HCT116 (cell line): Measurements from ENCODE around the gene PRSS57. TPM values are rescaled to one million over a fixed set of nuclear protein-coding genes. Genes with fewer than 3 reads are reported as not detected.

Experiments
- ATAC-seq: fragments of 200-7000 bp; cut with Tn5 transposase; 2 replicates; pipeline ENCODE4 v1.9.1; 2020; ENCODE audit warnings: mild to moderate bottlenecking, moderate library complexity
- BruUV-seq: library from RNA; stranded (reverse); fragments of 400-500 nt; replicated peaks from 2 replicates; lab custom pipeline; 2021; lab: Mats Ljungman, UMichigan
- CTCF ChIA-PET: fragments of 300-600 bp; sonication (Branson Sonifier 250); formaldehyde crosslinking; loops from one replicate; lab custom pipeline; 2021; ENCODE audit warnings: antibody characterized with exemption; lab: Charles Lee
- POLR2A ChIA-PET: fragments of 300-600, 350-600 bp; sonication (Branson Sonifier 250); formaldehyde crosslinking; loops from one replicate; lab custom pipeline; 2021; ENCODE audit warnings: antibody characterized with exemption; lab: Charles Lee
- RAD21 ChIA-PET, 2 experiments: fragments of 300-600 bp; sonication (Branson Sonifier 250); formaldehyde crosslinking; loops; one replicate each; lab custom pipeline; 2023; ENCODE audit warnings: low total read pairs in 2 of 2; ENCODE audit not compliant: uncharacterized antibody in 2 of 2, unreplicated experiment in 2 of 2, low non-redundant PET in 1 of 2; lab: Charles Lee
- DNase-seq: peaks from one replicate; pipeline ENCODE4 v3.0.0-alpha.2; 2010; ENCODE audit warnings: low read depth, low spot score
- H2AFZ ChIP-seq: fragments of 200-600 bp; shearing (Covaris generic), sonication (generic); 2 replicates; pipeline ENCODE4 v1.6.1; 2017; ENCODE audit warnings: low read depth, mixed run types, mixed read lengths, antibody characterized with exemption, low read length; ENCODE audit not compliant: poor library complexity, severe bottlenecking
- H3K27ac ChIP-seq: 2 replicates; pipeline ENCODE4 v1.5.1; 2012; ENCODE audit warnings: low read depth, low read length
- H3K27me3 ChIP-seq: fragments of 200-600 bp; sonication (generic); 2 replicates; pipeline ENCODE4 v1.6.1; 2016; ENCODE audit warnings: mixed run types, low read length, mixed read lengths; ENCODE audit not compliant: insufficient read depth
- H3K36me3 ChIP-seq, 2 experiments: fragments of 200-500 bp in 1 of 2; fragments of 200-600 bp in 1 of 2; sonication (Bioruptor generic) in 1 of 2; sonication (generic) in 1 of 2; 2 replicates each; pipeline versions ENCODE4 v1.5.1 to v1.6.1; 2014 to 2016; ENCODE audit warnings: low read length in 2 of 2, inconsistent platforms in 1 of 2, mixed read lengths in 1 of 2, mixed run types in 1 of 2; ENCODE audit not compliant: insufficient read depth in 2 of 2, control insufficient read depth in 1 of 2
- H3K4me1 ChIP-seq, 2 experiments: fragments of 200-600 bp in 1 of 2; sonication (generic) in 1 of 2; 2 replicates each; pipeline versions ENCODE4 v1.5.1 to v1.6.1; 2012 to 2017; ENCODE audit warnings: low read length in 2 of 2, inconsistent platforms in 1 of 2, mild to moderate bottlenecking in 1 of 2, mixed read lengths in 1 of 2, mixed run types in 1 of 2, moderate library complexity in 1 of 2; ENCODE audit not compliant: insufficient read depth in 2 of 2, control insufficient read depth in 1 of 2
- H3K4me2 ChIP-seq: fragments of 200-600 bp; sonication (generic); 2 replicates; pipeline ENCODE4 v1.6.1; 2017; ENCODE audit warnings: mixed run types, low read length, mixed read lengths
- H3K4me3 ChIP-seq, 2 experiments: fragments of 200-600 bp in 1 of 2; sonication (generic) in 1 of 2; replicated peaks in 1 of 2; 2 replicates each; pipeline ENCODE4 v1.5.1; 2011 to 2016; ENCODE audit warnings: low read length in 2 of 2, control low read depth in 1 of 2, low read depth in 1 of 2, mild to moderate bottlenecking in 1 of 2, mixed read lengths in 1 of 2, mixed run types in 1 of 2
- H3K79me2 ChIP-seq: fragments of 200-600 bp; sonication (generic); 2 replicates; pipeline ENCODE4 v1.6.1; 2017; ENCODE audit warnings: mild to moderate bottlenecking, mixed run types, low read length, moderate library complexity, mixed read lengths; ENCODE audit not compliant: insufficient read depth
- H3K9ac ChIP-seq: fragments of 200-600 bp; sonication (generic); 2 replicates; pipeline ENCODE4 v1.6.1; 2016; ENCODE audit warnings: low read length, mixed read lengths
- H3K9me2 ChIP-seq: fragments of 200-600 bp; sonication (generic), shearing (Covaris generic); 2 replicates; pipeline ENCODE4 v1.6.1; 2017; ENCODE audit warnings: mixed run types, mild to moderate bottlenecking, moderate library complexity; ENCODE audit not compliant: insufficient read depth
- H3K9me3 ChIP-seq, 2 experiments: fragments of 200-500 bp in 1 of 2; fragments of 200-600 bp in 1 of 2; sonication (Bioruptor generic) in 1 of 2; sonication (generic) in 1 of 2; 2 replicates each; pipeline ENCODE4 v1.6.1; 2014 to 2017; ENCODE audit warnings: low read length in 2 of 2, mixed read lengths in 2 of 2, inconsistent platforms in 1 of 2, low read depth in 1 of 2, mild to moderate bottlenecking in 1 of 2, mixed run types in 1 of 2, moderate library complexity in 1 of 2; ENCODE audit not compliant: control insufficient read depth in 1 of 2, insufficient read depth in 1 of 2
- H4K20me1 ChIP-seq: fragments of 200-600 bp; sonication (generic), shearing (Covaris generic); 2 replicates; pipeline ENCODE4 v1.6.1; 2017; ENCODE audit warnings: mixed run types, mild to moderate bottlenecking, moderate library complexity; ENCODE audit not compliant: insufficient read depth
- ATF3 ChIP-seq: IDR thresholded peaks from 2 replicates; pipeline ENCODE4 v1.6.1; 2012
- CBX3 ChIP-seq: IDR thresholded peaks from 2 replicates; pipeline ENCODE4 v1.6.1; 2012; ENCODE audit warnings: low read depth
- CEBPB ChIP-seq: IDR thresholded peaks from 2 replicates; pipeline ENCODE4 v1.6.1; 2012; ENCODE audit warnings: low read depth
- CTCF ChIP-seq, 3 experiments: fragments of 200-600 bp in 1 of 3; sonication (generic) in 1 of 3; IDR thresholded peaks in 2 of 3; conservative IDR thresholded peaks in 1 of 3; 2 replicates each; pipeline ENCODE4 v1.5.1; 2012 to 2017; ENCODE audit warnings: low read depth in 2 of 3, low read length in 2 of 3, antibody characterized with exemption in 1 of 3, borderline replicate concordance in 1 of 3, control low read depth in 1 of 3, mild to moderate bottlenecking in 1 of 3, mixed read lengths in 1 of 3, mixed run types in 1 of 3, moderate library complexity in 1 of 3; ENCODE audit not compliant: insufficient read depth in 1 of 3
- EGR1 ChIP-seq: IDR thresholded peaks from 2 replicates; pipeline ENCODE4 v1.6.1; 2012; ENCODE audit warnings: low read depth
- ELF1 ChIP-seq: IDR thresholded peaks from 2 replicates; pipeline ENCODE4 v1.6.1; 2012; ENCODE audit warnings: low read depth, borderline replicate concordance
- EZH2 ChIP-seq: fragments of 200-600 bp; sonication (generic); IDR thresholded peaks from 2 replicates; pipeline ENCODE4 v1.6.1; 2017; ENCODE audit warnings: antibody characterized with exemption, mixed run types
- EZH2phosphoT487 ChIP-seq: fragments of 200-600 bp; IDR thresholded peaks from 2 replicates; pipeline ENCODE4 v1.6.1; 2018; ENCODE audit warnings: antibody characterized with exemption, borderline replicate concordance
- FOSL1 ChIP-seq: IDR thresholded peaks from 2 replicates; pipeline ENCODE4 v1.6.1; 2012; ENCODE audit warnings: low read depth
- JUND ChIP-seq: IDR thresholded peaks from 2 replicates; pipeline ENCODE4 v1.6.1; 2012
- RAD21 ChIP-seq: IDR thresholded peaks from 2 replicates; pipeline ENCODE4 v1.6.1; 2012; ENCODE audit warnings: low read depth, mild to moderate bottlenecking
- SIN3A ChIP-seq: IDR thresholded peaks from 2 replicates; pipeline ENCODE4 v1.6.1; 2012; ENCODE audit warnings: low read depth
- SRF ChIP-seq: IDR thresholded peaks from 2 replicates; pipeline ENCODE4 v1.6.1; 2012; ENCODE audit warnings: low read depth
- YY1 ChIP-seq: IDR thresholded peaks from 2 replicates; pipeline ENCODE4 v1.6.1; 2011; ENCODE audit warnings: low read length, low read depth, moderate library complexity, mild to moderate bottlenecking; ENCODE audit not compliant: insufficient replicate concordance; ENCODE audit errors: extremely low read depth
- ZNF274 ChIP-seq: fragments of 200-500 bp; sonication (Bioruptor generic); IDR thresholded peaks from 2 replicates; pipeline ENCODE4 v1.6.1; 2014; ENCODE audit warnings: mild to moderate bottlenecking, low read depth, low read length, inconsistent platforms
- intact Hi-C: fragments of 100-400 bp; cut with micrococcal nuclease; formaldehyde crosslinking; loops from 2 replicates; pipeline ENCODE4 v1.10.0; 2022
- total RNA-seq: library from RNA; stranded (reverse); gene quantifications from one replicate; pipeline ENCODE4 v1.2.1, GENCODE V29; 2021; ENCODE audit not compliant: unreplicated experiment
- TF ChIP-seq, protein P1 (sequence below): IDR thresholded peaks from 2 replicates; pipeline ENCODE4 v1.6.1; 2012
- TF ChIP-seq, protein P2 (sequence below): IDR thresholded peaks from 2 replicates; pipeline ENCODE4 v1.6.1; 2011; ENCODE audit warnings: mild to moderate bottlenecking, low read length, moderate library complexity; ENCODE audit not compliant: insufficient replicate concordance; ENCODE audit errors: extremely low read depth

The PRSS57 gene
- total RNA-seq, 1 experiment from 2014 or later = not detected

DNA sequence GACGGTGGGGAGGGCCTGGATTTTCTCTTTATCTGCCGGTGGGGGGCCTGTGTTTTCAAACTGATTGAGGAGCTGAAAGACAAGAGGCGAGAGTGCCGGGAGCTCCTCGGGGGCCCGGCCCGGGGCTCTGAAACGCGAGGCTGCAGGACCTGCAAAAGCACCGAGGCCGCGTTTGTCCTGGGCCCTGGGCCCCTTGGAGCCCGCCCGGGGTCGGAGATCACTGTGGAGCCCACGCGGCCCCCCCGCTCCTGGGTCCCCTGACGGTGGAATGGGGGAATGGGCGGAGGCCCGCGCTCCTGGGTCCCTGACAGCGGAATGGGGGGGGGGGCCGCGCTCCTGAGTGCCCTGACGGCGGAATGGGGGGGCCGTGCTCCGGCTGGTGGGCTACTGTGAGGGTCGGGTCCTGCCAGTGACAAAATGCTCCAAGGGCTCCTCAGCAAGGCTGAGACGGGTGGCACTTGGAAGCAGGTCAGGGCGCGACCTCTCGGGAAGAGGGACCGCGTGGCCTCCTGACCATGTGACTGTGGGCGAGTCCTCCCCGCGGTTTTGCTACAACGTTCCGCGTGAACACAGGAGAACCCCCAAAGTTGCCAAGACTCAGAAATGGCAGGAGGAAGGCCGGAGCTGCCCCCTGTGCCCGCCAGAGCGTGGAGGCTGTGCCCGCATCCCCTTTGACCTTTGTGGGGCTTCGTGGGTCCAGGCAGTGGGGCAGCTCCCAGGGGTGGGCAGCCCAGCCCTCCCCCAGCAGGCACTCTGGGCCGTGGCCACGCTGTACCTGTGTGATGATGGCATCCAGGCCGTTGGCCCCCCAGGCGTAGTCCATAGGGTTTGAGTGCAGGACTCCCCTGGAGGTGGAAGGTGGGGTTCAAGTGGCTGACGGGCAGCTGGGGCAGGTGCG is 46.1 kb downstream of the PRSS57 start:
- TF ChIP-seq YY1 = no peak
- no peak for TF ChIP-seq SRF
- no peak for TF ChIP-seq CEBPB
- TF ChIP-seq, protein P1, sequence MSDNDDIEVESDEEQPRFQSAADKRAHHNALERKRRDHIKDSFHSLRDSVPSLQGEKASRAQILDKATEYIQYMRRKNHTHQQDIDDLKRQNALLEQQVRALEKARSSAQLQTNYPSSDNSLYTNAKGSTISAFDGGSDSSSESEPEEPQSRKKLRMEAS = no peak
- no peak for TF ChIP-seq ATF3
- TF ChIP-seq, protein P2, sequence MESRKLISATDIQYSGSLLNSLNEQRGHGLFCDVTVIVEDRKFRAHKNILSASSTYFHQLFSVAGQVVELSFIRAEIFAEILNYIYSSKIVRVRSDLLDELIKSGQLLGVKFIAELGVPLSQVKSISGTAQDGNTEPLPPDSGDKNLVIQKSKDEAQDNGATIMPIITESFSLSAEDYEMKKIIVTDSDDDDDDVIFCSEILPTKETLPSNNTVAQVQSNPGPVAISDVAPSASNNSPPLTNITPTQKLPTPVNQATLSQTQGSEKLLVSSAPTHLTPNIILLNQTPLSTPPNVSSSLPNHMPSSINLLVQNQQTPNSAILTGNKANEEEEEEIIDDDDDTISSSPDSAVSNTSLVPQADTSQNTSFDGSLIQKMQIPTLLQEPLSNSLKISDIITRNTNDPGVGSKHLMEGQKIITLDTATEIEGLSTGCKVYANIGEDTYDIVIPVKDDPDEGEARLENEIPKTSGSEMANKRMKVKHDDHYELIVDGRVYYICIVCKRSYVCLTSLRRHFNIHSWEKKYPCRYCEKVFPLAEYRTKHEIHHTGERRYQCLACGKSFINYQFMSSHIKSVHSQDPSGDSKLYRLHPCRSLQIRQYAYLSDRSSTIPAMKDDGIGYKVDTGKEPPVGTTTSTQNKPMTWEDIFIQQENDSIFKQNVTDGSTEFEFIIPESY = no peak
- TF ChIP-seq ZNF274 = no peak
- TF ChIP-seq SIN3A = no peak
- no peak for TF ChIP-seq ELF1
- TF ChIP-seq EGR1 = no peak
- no peak for TF ChIP-seq CBX3
- no peak for TF ChIP-seq CTCF (IDR thresholded peaks at IDR 0.05 in 2 of 3, conservative IDR thresholded peaks at IDR 0.05 in 1 of 3; ENCODE audit: borderline replicate concordance in 1 of 3, insufficient read depth in 1 of 3, low read depth in 2 of 3, low read length in 2 of 3)
- TF ChIP-seq FOSL1 = no peak
- no peak for TF ChIP-seq RAD21
- TF ChIP-seq JUND = no peak
- no peak for TF ChIP-seq EZH2
- no peak for TF ChIP-seq EZH2phosphoT487
- Histone ChIP-seq H2AFZ (no peak overlapping the region), H3K4me1 (no peaks in the 10 kb centered on the region), H3K27ac (no peak overlapping the region), H3K9me2 (no peaks in the 10 kb centered on the region), H3K4me2 (no peak overlapping the region), H3K9me3 (no peaks in the 10 kb centered on the region), H3K9ac (no peak overlapping the region), H3K27me3 (no peaks in the 10 kb centered on the region), H3K4me3 (no peak overlapping the region), H3K79me2 (peaks cover 43% of the 10 kb centered on the region), H3K36me3 (peaks cover 11 to 45% of the 10 kb centered on the region in 2 experiments), H4K20me1 (no peaks in the 10 kb centered on the region)
- ChIA-PET RAD21 (no interaction called here), POLR2A (no interaction called here), CTCF (no interaction called here)
- DNase-seq = no peak
- BruUV-seq = no TSS peak
- ATAC-seq = no peak
- intact Hi-C loops = no loop called here
